Measurements from ENCODE around the gene WDR77. TPM values are rescaled to one million over a fixed set of nuclear protein-coding genes. Genes with fewer than 3 reads are reported as not detected.

WDR77 gene
- total and polyA plus RNA-seq, 9 of the 15 experiments (the other 6 are each of a cell fraction or from before 2014, with no cell fraction given), result 20.6 to 160 (median 75.3) TPM

- TF ChIP-seq STAT6 (CRISPR knock-in tag; IDR thresholded peaks at IDR 0.05) (no peak), L3MBTL2 (IDR thresholded peaks at IDR 0.05) (0 out of 2 replicates have a peak, but pooled peaks have one; percentile 61), FOXP1 (CRISPR knock-in tag; IDR thresholded peaks at IDR 0.05) (peak; percentile 45; the same call in 1 of the 2 replicates), HDAC3 (IDR thresholded peaks at IDR 0.05; ENCODE audit: borderline replicate concordance, partially characterized antibody) (no peak), SMARCA4 (IDR thresholded peaks at IDR 0.05) (no peak), ZNF165 (CRISPR knock-in tag; IDR thresholded peaks at IDR 0.05; ENCODE audit: borderline replicate concordance) (no peak), BRD9 (IDR thresholded peaks at IDR 0.05; ENCODE audit: low read depth, partially characterized antibody) (no peak), SOX6 (IDR thresholded peaks at IDR 0.05) (no peak), ZNF444 (CRISPR knock-in tag; IDR thresholded peaks at IDR 0.05) (no peak), ZNF699 (CRISPR knock-in tag; IDR thresholded peaks at IDR 0.05; ENCODE audit: insufficient replicate concordance) (no peak), ESRRA (IDR thresholded peaks at IDR 0.05; ENCODE audit: borderline replicate concordance, low read depth) (peak; percentile 95), POLR2G (IDR thresholded peaks at IDR 0.05; ENCODE audit: low read depth, low read length) (peak; percentile 85), RB1 (IDR thresholded peaks at IDR 0.05; ENCODE audit: low read depth) (peak; percentile 47; the same call in 1 of the 2 replicates), ZBTB9 (CRISPR knock-in tag; IDR thresholded peaks at IDR 0.05) (0 out of 2 replicates have a peak, but pooled peaks have one; percentile 20), EP300 (IDR thresholded peaks at IDR 0.05; ENCODE audit: low read length) (no peak), ZNF830 (CRISPR knock-in tag; IDR thresholded peaks at IDR 0.05) (no peak)
- TF ChIP-seq, protein P1, sequence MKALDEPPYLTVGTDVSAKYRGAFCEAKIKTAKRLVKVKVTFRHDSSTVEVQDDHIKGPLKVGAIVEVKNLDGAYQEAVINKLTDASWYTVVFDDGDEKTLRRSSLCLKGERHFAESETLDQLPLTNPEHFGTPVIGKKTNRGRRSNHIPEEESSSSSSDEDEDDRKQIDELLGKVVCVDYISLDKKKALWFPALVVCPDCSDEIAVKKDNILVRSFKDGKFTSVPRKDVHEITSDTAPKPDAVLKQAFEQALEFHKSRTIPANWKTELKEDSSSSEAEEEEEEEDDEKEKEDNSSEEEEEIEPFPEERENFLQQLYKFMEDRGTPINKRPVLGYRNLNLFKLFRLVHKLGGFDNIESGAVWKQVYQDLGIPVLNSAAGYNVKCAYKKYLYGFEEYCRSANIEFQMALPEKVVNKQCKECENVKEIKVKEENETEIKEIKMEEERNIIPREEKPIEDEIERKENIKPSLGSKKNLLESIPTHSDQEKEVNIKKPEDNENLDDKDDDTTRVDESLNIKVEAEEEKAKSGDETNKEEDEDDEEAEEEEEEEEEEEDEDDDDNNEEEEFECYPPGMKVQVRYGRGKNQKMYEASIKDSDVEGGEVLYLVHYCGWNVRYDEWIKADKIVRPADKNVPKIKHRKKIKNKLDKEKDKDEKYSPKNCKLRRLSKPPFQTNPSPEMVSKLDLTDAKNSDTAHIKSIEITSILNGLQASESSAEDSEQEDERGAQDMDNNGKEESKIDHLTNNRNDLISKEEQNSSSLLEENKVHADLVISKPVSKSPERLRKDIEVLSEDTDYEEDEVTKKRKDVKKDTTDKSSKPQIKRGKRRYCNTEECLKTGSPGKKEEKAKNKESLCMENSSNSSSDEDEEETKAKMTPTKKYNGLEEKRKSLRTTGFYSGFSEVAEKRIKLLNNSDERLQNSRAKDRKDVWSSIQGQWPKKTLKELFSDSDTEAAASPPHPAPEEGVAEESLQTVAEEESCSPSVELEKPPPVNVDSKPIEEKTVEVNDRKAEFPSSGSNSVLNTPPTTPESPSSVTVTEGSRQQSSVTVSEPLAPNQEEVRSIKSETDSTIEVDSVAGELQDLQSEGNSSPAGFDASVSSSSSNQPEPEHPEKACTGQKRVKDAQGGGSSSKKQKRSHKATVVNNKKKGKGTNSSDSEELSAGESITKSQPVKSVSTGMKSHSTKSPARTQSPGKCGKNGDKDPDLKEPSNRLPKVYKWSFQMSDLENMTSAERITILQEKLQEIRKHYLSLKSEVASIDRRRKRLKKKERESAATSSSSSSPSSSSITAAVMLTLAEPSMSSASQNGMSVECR (CRISPR knock-in tag; IDR thresholded peaks at IDR 0.05), result peak; percentile 75
- TF ChIP-seq, protein P2, sequence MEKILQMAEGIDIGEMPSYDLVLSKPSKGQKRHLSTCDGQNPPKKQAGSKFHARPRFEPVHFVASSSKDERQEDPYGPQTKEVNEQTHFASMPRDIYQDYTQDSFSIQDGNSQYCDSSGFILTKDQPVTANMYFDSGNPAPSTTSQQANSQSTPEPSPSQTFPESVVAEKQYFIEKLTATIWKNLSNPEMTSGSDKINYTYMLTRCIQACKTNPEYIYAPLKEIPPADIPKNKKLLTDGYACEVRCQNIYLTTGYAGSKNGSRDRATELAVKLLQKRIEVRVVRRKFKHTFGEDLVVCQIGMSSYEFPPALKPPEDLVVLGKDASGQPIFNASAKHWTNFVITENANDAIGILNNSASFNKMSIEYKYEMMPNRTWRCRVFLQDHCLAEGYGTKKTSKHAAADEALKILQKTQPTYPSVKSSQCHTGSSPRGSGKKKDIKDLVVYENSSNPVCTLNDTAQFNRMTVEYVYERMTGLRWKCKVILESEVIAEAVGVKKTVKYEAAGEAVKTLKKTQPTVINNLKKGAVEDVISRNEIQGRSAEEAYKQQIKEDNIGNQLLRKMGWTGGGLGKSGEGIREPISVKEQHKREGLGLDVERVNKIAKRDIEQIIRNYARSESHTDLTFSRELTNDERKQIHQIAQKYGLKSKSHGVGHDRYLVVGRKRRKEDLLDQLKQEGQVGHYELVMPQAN (IDR thresholded peaks at IDR 0.05; ENCODE audit: borderline replicate concordance), result peak; percentile 90
Measured at GRCh38 chr1:111448918-111449702, at the start of gene WDR77, which contains the start of gene ATP5PB (continued).
